GM21529 (cell line): ENCODE data around the gene SDCCAG8.
A peak's percentile ranks its signal among the peaks of the same experiment; 100 is the strongest.

Experiments
- ATAC-seq: cut with Tn5 transposase; IDR thresholded peaks from one replicate; pipeline ENCODE4 v1.9.1; 2021; ENCODE audit not compliant: unreplicated experiment

SDCCAG8 gene

DNA sequence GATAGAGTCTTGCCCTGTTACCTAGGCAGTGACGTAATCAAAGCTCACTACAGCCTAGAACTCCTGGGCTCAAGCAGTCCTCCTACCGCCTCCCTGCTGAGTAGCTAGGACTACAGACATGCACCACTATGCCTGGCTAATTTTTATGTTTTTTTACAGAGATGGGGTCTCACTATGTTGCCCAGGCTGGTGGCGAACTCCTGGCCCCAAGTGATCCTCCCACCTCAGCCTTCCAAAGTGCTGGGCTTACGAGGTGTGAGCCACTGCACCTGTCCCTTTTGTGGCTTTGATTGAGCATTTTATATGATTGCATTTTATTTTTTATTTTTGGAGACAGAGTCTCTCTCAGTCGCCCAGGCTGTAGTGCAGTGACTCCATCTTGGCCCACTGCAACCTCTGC is 25.8 kb downstream of the SDCCAG8 start:
- no peak for ATAC-seq

DNA sequence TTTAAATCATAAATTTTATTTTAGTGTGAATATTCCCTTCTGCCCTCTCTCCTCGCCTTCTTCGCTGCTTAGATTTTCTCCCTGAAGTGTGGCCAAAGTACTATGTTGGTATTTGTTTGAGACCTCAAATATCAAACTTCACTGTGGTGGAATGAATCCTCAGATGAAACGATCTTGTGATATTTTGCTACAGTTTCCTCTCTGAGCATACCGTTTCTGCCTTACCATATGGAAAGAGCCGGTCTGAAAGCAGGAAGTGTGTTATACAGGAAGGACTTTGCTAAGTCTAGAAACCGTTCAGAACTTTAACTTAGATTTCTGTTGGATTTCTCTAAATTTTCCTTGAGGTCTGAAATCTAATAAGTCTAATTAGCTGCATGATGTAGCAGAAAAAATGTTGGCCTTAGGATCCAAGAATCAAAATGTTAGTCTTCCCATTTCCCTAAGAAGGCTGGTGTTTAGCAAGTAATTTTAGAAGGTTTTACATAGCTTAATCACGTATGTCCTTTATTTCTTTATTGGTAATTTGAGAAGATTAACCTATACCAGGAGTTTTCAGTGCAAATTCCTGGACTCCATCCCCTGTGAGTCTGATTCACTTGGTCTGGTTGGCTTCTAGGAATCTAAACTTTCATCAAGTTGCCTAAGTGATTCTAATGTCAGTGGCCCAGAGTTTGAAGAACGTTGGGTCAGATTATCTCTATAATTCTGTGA is 30.7 kb downstream of the SDCCAG8 start:
- no peak for ATAC-seq

- ATAC-seq: no peak
These were observed 31.3 kb downstream of the SDCCAG8 start for GRCh38 chr1:243287123-243287460.

DNA sequence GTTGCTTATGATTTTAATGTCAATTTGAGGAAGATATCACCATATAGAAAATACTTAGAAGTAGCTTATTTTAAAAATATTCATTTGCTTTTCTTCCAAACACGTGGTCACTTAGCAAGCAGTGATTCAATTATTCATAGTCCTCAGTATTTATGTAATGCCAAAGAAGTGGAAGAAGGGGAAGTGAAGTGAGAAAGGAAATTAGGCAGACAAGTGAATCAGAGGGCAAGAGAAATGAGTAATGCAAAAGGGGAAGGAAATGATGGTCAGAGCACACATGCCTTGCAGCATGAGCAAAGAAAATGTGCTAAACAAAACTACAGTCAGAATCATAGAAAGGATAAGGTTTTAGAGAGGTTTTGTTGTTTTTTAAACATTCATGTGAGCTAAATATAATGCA is 31.8 kb downstream of the SDCCAG8 start:
- ATAC-seq: peak; percentile 96

DNA sequence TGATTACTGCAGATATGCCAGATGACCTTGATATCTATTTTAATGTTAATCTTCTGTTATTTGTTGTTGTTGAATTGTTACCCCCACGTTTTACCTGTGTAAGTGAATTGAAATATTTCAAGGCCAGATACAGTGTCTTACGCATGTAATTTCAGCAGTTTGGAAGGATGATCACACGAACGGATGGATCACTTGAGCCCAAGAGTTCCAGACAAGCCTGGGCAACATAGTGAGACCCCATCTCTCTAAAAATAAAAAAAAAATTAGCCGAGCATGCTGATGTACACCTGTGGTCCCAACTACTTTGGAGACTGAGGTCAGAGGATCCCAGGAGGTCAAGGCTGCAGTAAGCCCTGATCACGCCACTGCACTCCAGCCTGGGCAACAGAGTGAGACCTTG is 32.2 kb downstream of the SDCCAG8 start:
- no peak for ATAC-seq

GRCh38 chr1:243291292-243291691 is 35.5 kb downstream of the SDCCAG8 start:
- no peak for ATAC-seq

DNA sequence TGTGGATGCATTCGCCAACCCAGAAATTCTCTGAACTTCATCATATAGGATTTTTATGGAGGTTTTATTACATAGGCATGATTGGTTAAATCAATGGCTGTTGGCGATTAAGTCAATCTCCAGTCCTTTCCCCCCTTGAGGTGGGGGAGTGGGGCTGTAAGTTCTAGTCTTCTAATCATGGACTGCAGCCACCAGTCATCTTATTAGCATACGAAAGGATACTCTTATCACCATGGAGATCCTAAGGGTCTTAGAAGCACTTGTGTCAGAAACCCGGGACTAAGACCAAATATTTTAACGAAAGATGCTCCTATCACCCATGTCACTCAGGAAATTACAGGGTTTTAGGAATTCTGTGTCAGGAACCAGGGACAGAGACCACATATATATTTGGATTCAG is 36.3 kb downstream of the SDCCAG8 start:
- ATAC-seq: no peak

GRCh38 chr1:243293941-243294722 is 38.3 kb downstream of the SDCCAG8 start:
- ATAC-seq: no peak

DNA sequence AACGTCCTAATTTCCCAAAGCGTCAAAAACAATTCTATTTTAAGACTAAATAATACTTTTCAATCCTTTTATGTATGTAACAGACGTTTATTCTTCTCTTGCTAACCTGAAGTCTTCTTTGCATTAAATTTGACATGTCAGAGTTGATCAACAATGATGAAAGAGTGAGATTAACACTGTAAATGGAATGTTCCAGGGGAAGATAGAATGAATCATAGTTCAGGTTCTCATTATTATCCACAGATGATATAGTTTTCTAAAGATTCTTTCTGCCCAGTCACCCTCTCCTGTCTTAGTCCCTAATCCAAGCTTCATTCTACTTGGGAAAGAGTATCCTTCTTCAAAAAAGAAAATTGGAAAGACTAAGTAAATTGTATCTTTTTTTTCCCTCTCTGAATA is 38.9 kb downstream of the SDCCAG8 start:
- ATAC-seq: no peak

- no peak for ATAC-seq
These were observed 43.2 kb downstream of the SDCCAG8 start for GRCh38 chr1:243299069-243299468.

DNA sequence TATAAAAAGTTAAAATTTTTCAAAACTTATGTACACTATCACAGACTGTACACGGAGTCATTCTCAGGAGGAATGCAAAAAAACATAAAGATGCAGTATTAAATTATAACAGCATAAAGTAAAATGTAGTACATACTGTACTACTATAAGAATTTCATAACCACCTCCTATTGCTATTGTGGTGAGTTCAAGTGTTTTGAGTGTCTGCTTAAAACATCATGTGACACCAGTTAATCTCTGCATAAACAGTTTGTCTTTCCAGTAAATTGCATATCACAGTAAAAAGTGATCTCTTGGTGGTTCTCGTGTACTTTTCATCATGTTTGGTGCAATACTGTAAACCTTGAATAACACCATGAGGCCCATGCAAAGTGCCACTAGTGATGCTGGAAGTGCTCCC is 45.2 kb downstream of the SDCCAG8 start:
- no peak for ATAC-seq

DNA sequence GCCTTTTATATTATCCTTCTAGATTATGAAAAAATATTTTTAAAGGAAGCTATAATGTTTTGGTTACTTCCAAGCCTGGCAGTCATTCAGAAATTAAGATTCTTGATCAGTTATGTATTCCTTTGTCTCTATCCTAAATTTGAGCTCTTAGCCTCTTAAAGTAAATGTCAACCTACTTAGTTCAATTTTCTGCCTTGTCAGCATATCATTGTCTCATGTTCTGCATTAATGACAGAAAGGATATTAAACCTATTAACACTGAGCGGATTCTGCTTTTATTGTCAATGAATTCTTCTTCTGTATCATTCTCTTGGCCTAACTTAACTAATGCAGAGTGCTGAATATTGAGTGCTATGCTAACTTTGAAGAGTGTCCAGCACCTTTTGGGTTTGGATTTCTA is 56.0 kb downstream of the SDCCAG8 start:
- no peak for ATAC-seq

DNA sequence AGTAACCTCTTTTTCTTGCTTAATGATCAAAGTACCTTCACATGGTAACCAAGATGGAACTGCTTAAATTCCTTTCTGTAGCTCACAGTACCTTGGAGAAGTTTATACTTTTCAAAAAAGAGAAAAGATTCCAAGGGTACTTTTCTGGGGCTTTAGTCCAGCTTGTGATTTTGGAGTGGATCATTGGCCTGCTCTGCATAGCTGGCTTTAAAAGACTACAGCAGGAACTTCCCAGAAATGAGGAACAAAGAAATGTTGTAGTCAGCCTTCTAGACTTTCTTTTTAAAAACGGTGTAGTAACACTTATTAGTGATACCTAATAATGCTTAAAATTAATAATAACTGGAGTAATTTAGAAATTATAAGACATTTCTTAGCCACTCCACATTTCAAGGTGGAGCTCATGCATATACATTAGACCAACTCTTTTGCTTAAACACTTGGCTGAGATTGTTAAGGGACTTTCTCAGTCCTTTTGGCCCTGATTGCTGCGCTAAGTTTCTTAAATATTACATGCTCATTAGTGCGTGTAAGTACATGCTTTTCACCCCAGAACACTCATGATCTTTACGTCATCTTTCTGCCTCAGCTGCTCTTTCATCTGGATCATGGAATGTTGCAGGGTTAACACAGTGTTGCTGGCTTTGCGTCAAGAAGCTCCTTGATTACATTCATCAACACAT is 57.3 kb downstream of the SDCCAG8 start:
- ATAC-seq: peak; percentile 29

- ATAC-seq: peak; percentile 80
These were observed 58.0 kb downstream of the SDCCAG8 start for GRCh38 chr1:243313635-243314536.

DNA sequence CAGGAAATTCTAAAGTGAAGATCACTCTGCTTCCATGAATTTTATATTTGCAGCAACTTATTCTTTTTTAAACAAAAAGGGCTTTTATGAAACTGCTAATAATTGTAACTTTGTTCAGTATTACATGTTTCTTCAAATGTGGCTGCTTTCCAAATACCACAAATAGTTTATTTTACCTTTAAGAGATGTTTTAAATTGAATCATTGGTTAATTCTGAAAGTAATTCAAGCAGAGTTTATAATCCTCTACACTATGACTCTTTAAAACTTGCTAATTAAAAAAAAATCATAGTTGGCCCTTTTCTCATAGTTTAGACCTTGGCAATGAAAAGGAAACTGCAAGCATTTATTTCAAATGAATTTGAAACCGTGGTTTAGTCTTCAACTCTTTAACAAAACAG is 59.6 kb downstream of the SDCCAG8 start:
- no peak for ATAC-seq

GRCh38 chr1:243315893-243316292 is 60.1 kb downstream of the SDCCAG8 start:
- ATAC-seq: no peak

GRCh38 chr1:243316366-243316989 is 60.6 kb downstream of the SDCCAG8 start:
- ATAC-seq: no peak

GRCh38 chr1:243320224-243320623 is 64.4 kb downstream of the SDCCAG8 start:
- no peak for ATAC-seq

- no peak for ATAC-seq
These were observed 66.5 kb downstream of the SDCCAG8 start for GRCh38 chr1:243322326-243322725.

DNA sequence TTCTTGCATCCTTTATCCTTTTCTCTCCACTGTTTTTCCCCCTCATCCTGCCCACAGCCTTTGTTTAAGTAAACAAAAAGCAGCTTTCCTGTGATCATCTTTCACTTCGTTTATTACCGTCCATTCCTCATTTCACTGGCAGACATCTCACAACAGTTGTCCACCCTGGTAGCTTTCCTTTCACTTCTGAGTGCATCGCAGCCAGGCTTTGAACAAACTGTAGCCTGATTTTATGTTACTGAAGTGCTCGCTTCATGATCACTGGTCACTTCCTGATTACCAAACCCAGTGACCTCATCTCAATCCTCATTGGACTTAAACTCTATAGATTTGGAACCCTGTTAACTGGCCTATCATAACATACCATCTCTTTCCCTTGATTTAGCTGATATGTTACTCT is 67.7 kb downstream of the SDCCAG8 start:
- no peak for ATAC-seq
